ENCODE results near the gene MLLT3. TPM values are rescaled to one million over a fixed set of nuclear protein-coding genes. Genes with fewer than 3 reads are reported as not detected.
A peak's percentile ranks its signal among the peaks of the same experiment; 100 is the strongest.
"Not testable (repeated sequence)": the region's sequence is repeated elsewhere in the genome, so short reads cannot be mapped to it uniquely, and the experiment has no call there.

MLLT3 gene
- total RNA-seq, 1 donor: 19.8 TPM

GRCh38 chr9:20592673-20593072 lies 29.6 kb downstream of the MLLT3 start:
- TF ChIP-seq CTCF (IDR thresholded peaks at IDR 0.05; ENCODE audit: insufficient read depth, low read length): no peak
- H3K4me3 ChIP-seq (ENCODE audit: low read depth, low read length): no peak overlapping the region
- peak; percentile 44 for DNase-seq (ENCODE audit: low read depth)

GRCh38 chr9:20591223-20591622 lies 31.1 kb downstream of the MLLT3 start:
- TF ChIP-seq CTCF (IDR thresholded peaks at IDR 0.05; ENCODE audit: insufficient read depth, low read length): no peak

GRCh38 chr9:20584968-20585643 lies 37.2 kb downstream of the MLLT3 start:
- DNase-seq (ENCODE audit: low read depth): no peak
- TF ChIP-seq CTCF (IDR thresholded peaks at IDR 0.05; ENCODE audit: insufficient read depth, low read length): no peak
- H3K4me3 ChIP-seq (ENCODE audit: low read depth, low read length): no peak overlapping the region

More at GRCh38 chr9:20591223-20591622, 31.1 kb downstream of the MLLT3 start:
- DNase-seq (ENCODE audit: low read depth): no peak
- H3K4me3 ChIP-seq (ENCODE audit: low read depth, low read length): no peak overlapping the region

- not testable (repeated sequence) for DNase-seq (ENCODE audit: low read depth); H3K4me3 ChIP-seq (ENCODE audit: low read depth, low read length)
Measured at GRCh38 chr9:20583088-20583487, 39.2 kb downstream of the MLLT3 start.

- DNase-seq (ENCODE audit: low read depth): no peak
- no peak overlapping the region for H3K4me3 ChIP-seq (ENCODE audit: low read depth, low read length)
- no peak for TF ChIP-seq CTCF (IDR thresholded peaks at IDR 0.05; ENCODE audit: insufficient read depth, low read length)
Measured at GRCh38 chr9:20582150-20582549, 40.1 kb downstream of the MLLT3 start.

- no peak for TF ChIP-seq CTCF (IDR thresholded peaks at IDR 0.05; ENCODE audit: insufficient read depth, low read length)
Measured at GRCh38 chr9:20580673-20581072, 41.6 kb downstream of the MLLT3 start.

GRCh38 chr9:20579524-20580314 lies 42.6 kb downstream of the MLLT3 start:
- no peak for DNase-seq (ENCODE audit: low read depth)
- TF ChIP-seq CTCF (IDR thresholded peaks at IDR 0.05; ENCODE audit: insufficient read depth, low read length): no peak
- H3K4me3 ChIP-seq (ENCODE audit: low read depth, low read length): no peak overlapping the region

More at GRCh38 chr9:20580673-20581072, 41.6 kb downstream of the MLLT3 start:
- DNase-seq (ENCODE audit: low read depth): no peak
- no peak overlapping the region for H3K4me3 ChIP-seq (ENCODE audit: low read depth, low read length)
